Rectal smooth muscle tissue (tissue), 1 donor: Measurements from ENCODE around the gene CACNA2D3.

Source experiments
- H3K27ac ChIP-seq: one replicate; pipeline ENCODE4 v1.7.0; 2013; ENCODE audit warnings: low read depth, low read length, inconsistent platforms
- H3K27me3 ChIP-seq: one replicate; pipeline ENCODE4 v1.7.0; 2013; ENCODE audit warnings: low read length; ENCODE audit not compliant: control insufficient read depth, insufficient read depth
- H3K36me3 ChIP-seq: one replicate; pipeline ENCODE4 v1.7.0; 2013; ENCODE audit warnings: low read length; ENCODE audit not compliant: control insufficient read depth, insufficient read depth
- H3K4me1 ChIP-seq: one replicate; pipeline ENCODE4 v1.7.0; 2013; ENCODE audit warnings: low read length; ENCODE audit not compliant: control insufficient read depth, insufficient read depth
- H3K4me3 ChIP-seq: one replicate; pipeline ENCODE4 v1.7.0; 2013; ENCODE audit warnings: low read length
- H3K9ac ChIP-seq: one replicate; pipeline ENCODE4 v1.7.0; 2013; ENCODE audit warnings: low read length

CACNA2D3 gene

DNA sequence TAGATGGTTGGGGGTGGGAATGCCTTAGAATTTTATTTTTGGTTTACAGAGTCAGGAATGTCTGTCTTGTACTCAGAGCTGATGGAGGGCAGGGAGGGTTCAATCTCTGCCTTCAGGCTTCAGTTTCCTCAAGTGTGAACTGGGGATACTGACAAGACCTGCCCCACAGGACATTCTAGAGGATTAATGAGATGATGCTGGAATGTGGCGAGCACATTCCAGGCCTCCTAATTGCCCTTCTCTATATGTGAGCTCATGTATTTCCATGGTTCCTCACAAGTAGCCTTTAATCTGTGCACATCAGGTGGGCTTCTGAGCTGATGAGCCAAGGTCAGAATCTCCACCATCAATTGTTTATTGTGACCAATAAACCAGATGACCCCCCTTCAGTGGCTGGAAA, 90.4 kb downstream of the CACNA2D3 start:
- no peaks in the 10 kb centered on the region for H3K27me3 ChIP-seq
- no peak overlapping the region for H3K4me3 ChIP-seq
- H3K27ac ChIP-seq: no peak overlapping the region
- H3K9ac ChIP-seq: no peak overlapping the region
- H3K36me3 ChIP-seq: no peaks in the 10 kb centered on the region
- H3K4me1 ChIP-seq: peaks cover 2% of the 10 kb centered on the region

DNA sequence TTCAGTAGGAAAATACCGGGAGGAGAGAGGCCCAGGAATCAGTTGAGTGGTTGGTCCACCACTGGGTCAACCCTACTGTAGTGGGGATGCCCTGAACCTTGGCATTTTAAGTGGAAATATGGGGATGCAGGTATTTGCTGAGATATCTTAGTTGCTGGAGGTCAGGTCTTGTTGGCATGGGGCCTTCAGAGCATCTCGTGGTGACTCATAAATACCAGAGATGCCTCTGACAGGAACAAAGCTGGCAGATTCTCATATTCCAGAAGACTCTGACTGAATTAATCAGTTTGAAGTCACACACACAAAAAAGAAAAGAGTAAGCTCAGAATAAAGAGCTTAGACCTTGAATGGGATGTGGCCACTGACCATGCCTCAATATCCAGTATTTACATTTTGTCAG, 91.6 kb downstream of the CACNA2D3 start:
- H3K27ac ChIP-seq: no peak overlapping the region
- H3K4me3 ChIP-seq: no peak overlapping the region

DNA sequence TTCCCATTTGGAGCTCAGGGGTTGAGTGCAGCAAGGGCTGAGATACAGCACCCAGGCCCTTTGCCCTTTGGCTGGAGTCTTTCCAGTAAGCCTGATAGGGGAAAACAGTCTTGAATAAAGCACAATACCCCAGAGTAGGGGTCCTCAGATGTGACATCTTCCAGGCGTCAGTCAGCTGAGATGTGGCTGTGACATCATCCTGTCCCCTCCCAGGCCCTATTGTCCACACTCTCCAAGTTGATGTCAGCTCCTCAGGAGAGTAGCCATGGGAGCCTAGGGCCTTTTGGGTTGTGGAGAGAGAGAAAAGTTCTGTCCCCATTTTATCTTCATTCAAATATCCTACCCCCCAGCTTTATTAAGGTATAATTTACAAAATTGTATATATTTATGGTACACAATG, 92.5 kb downstream of the CACNA2D3 start:
- Histone ChIP-seq H3K4me3 (no peak overlapping the region), H3K9ac (no peak overlapping the region), H3K36me3 (no peaks in the 10 kb centered on the region), H3K4me1 (peaks cover 2% of the 10 kb centered on the region), H3K27ac (no peak overlapping the region), H3K27me3 (no peaks in the 10 kb centered on the region)

More for the DNA sequence above, 91.6 kb downstream of the CACNA2D3 start:
- H3K27me3 ChIP-seq: no peaks in the 10 kb centered on the region
- H3K36me3 ChIP-seq: no peaks in the 10 kb centered on the region
- no peak overlapping the region for H3K9ac ChIP-seq
- peaks cover 2% of the 10 kb centered on the region for H3K4me1 ChIP-seq

DNA sequence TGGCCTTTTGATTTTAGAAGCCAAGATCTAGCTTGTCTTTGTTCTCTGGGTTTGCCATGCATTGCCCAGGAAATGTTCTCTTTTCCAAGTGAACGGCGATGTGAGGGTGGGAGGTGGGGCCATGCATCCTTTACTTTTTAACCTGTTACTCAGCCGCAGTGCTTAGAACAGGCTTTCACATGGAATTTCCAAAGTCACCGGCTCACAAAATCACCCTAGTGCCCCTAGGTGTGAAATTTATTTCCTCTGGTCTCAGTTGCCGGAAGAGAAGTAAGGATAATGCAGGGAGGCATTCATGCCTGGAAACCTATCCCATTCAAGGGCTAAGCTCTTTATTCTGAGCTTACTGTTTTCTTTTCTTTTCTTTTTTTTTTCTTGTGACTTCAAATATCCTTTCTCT, 93.2 kb downstream of the CACNA2D3 start:
- Histone ChIP-seq H3K4me3 (no peak overlapping the region), H3K27ac (no peak overlapping the region), H3K36me3 (no peaks in the 10 kb centered on the region), H3K4me1 (peaks cover 2% of the 10 kb centered on the region), H3K9ac (no peak overlapping the region), H3K27me3 (no peaks in the 10 kb centered on the region)

GRCh38 chr3:54217828-54218227, 95.5 kb downstream of the CACNA2D3 start:
- no peaks in the 10 kb centered on the region for H3K36me3 ChIP-seq
- no peak overlapping the region for H3K9ac ChIP-seq
- no peaks in the 10 kb centered on the region for H3K27me3 ChIP-seq
- H3K4me3 ChIP-seq: no peak overlapping the region
- peaks cover 2% of the 10 kb centered on the region for H3K4me1 ChIP-seq
- H3K27ac ChIP-seq: no peak overlapping the region

DNA sequence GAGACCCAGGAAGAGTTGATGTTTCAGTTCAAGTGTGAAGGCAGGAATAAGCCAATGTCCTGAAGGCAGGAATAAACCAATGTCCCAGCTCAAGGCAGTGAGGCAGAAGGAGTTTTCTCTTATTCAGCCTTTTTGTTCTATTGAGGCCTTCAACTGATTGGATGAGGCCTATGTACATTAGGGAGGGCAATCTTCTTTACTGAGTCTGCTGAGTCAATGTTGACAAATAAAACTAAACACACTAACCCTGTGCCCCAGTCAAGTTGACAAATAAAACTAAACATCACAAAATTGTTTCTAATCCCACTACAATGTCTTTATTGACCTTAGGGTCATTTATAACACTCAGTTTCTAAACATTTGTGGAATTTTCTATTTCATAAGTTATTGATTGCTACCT, 100.0 kb downstream of the CACNA2D3 start:
- Histone ChIP-seq H3K4me3 (no peak overlapping the region), H3K27ac (no peak overlapping the region), H3K27me3 (no peaks in the 10 kb centered on the region), H3K4me1 (no peaks in the 10 kb centered on the region), H3K36me3 (no peaks in the 10 kb centered on the region), H3K9ac (no peak overlapping the region)

DNA sequence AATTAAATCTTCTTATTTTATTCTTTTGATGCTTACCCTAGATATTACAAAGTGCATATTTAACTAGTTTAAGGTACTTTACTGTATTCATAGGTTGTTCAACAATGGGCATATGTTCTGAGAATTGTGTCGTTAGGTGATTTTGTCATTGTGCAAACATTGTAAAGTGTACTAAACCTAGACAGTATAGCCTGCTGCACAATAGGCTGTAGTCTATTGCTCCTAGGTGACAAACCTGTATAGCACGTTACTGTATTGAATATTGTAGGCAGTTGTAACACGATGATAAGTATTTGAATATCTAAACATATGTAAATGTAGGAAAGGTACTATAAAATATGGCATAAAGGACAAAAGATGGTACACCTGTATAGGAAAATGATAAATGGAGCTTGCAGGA, 100.7 kb downstream of the CACNA2D3 start:
- no peaks in the 10 kb centered on the region for H3K4me1 ChIP-seq
- H3K27ac ChIP-seq: no peak overlapping the region
- H3K27me3 ChIP-seq: no peaks in the 10 kb centered on the region
- no peak overlapping the region for H3K9ac ChIP-seq
- H3K36me3 ChIP-seq: no peaks in the 10 kb centered on the region
- H3K4me3 ChIP-seq: no peak overlapping the region

GRCh38 chr3:54225841-54226528, 103.6 kb downstream of the CACNA2D3 start:
- H3K27me3 ChIP-seq: no peaks in the 10 kb centered on the region
- no peaks in the 10 kb centered on the region for H3K4me1 ChIP-seq
- no peaks in the 10 kb centered on the region for H3K36me3 ChIP-seq
- no peak overlapping the region for H3K4me3 ChIP-seq
- H3K27ac ChIP-seq: no peak overlapping the region
- H3K9ac ChIP-seq: no peak overlapping the region

GRCh38 chr3:54228806-54229205, 106.5 kb downstream of the CACNA2D3 start:
- no peaks in the 10 kb centered on the region for H3K27me3 ChIP-seq
- no peak overlapping the region for H3K9ac ChIP-seq
- no peaks in the 10 kb centered on the region for H3K4me1 ChIP-seq
- H3K36me3 ChIP-seq: no peaks in the 10 kb centered on the region
- no peak overlapping the region for H3K27ac ChIP-seq
- H3K4me3 ChIP-seq: no peak overlapping the region

DNA sequence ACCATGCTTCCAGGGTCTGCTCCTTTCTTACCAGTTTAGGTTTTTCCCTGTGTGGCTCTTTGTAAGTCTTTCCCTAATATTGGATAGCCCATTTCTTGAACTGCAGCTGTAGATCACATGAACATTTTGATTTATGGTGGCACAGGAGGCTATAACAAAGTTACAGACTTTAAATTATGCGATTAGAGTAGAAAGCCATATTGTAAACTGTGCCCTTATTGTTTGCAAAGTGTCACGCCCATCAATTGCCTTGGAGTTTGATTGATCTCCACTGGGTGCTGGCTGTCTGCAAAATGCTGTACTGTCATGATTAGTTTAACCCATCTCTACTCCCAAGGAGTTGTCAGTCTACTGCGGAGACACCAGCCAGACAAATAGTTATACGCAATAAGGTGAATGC, 110.3 kb downstream of the CACNA2D3 start:
- Histone ChIP-seq H3K27me3 (no peaks in the 10 kb centered on the region), H3K4me1 (no peaks in the 10 kb centered on the region), H3K27ac (no peak overlapping the region), H3K4me3 (no peak overlapping the region), H3K36me3 (no peaks in the 10 kb centered on the region), H3K9ac (no peak overlapping the region)

- Histone ChIP-seq H3K9ac (no peak overlapping the region), H3K27me3 (no peaks in the 10 kb centered on the region), H3K4me3 (no peak overlapping the region), H3K27ac (no peak overlapping the region), H3K36me3 (no peaks in the 10 kb centered on the region), H3K4me1 (no peaks in the 10 kb centered on the region)
Measured at GRCh38 chr3:54235998-54236397, 113.6 kb downstream of the CACNA2D3 start.

- Histone ChIP-seq H3K27me3 (no peaks in the 10 kb centered on the region), H3K27ac (no peak overlapping the region)
Measured at GRCh38 chr3:54237109-54237508, 114.8 kb downstream of the CACNA2D3 start.

GRCh38 chr3:54237788-54238502, 115.6 kb downstream of the CACNA2D3 start:
- Histone ChIP-seq H3K9ac (no peak overlapping the region), H3K36me3 (no peaks in the 10 kb centered on the region), H3K27me3 (no peaks in the 10 kb centered on the region), H3K4me1 (no peaks in the 10 kb centered on the region), H3K27ac (no peak overlapping the region), H3K4me3 (no peak overlapping the region)

More at GRCh38 chr3:54237109-54237508, 114.8 kb downstream of the CACNA2D3 start:
- H3K4me1 ChIP-seq: no peaks in the 10 kb centered on the region
- H3K9ac ChIP-seq: no peak overlapping the region
- no peak overlapping the region for H3K4me3 ChIP-seq
- no peaks in the 10 kb centered on the region for H3K36me3 ChIP-seq
